Measurements from ENCODE around the gene SOX5. TPM values are rescaled to one million over a fixed set of nuclear protein-coding genes. Genes with fewer than 3 reads are reported as not detected.

Gene SOX5
- total and polyA plus RNA-seq, 9 of the 15 experiments (the other 6 are each of a cell fraction or from before 2014, with no cell fraction given) = 8.3 to 16.5 (median 11.9) TPM

GRCh38 chr12:23830210-23830609, 119.3 kb downstream of the SOX5 start:
- FAIRE-seq (no peak), ATAC-seq (peak; percentile 64; the same call in 2 of the 3 replicates), DNase-seq (ENCODE audit: extremely low read depth in 1 of 4, low spot score in 3 of 4) (no peak)
- WGBS (ENCODE audit: insufficient coverage, low coverage, missing lambda C conversion rate) = 23% methylated on average over 2 of the region's 2 CpGs
- H3K9me1 ChIP-seq (ENCODE audit: control insufficient read depth, insufficient read depth, low read length) = no peaks in the 10 kb centered on the region
- BruUV-seq (replicated peaks) = no TSS peak
- H3K4me3 ChIP-seq = no peak overlapping the region
- H2AFZ ChIP-seq (ENCODE audit: low read depth, low read length) = peak overlapping the region; percentile 81
- no peak overlapping the region for H3K9ac ChIP-seq (ENCODE audit: insufficient read depth in 1 of 2, low read depth in 2 of 2, low read length in 2 of 2)
- TF ChIP-seq ATF7 (IDR thresholded peaks at IDR 0.05) = no peak
- no peak for TF ChIP-seq SMARCA5 (IDR thresholded peaks at IDR 0.05)
- no peak for TF ChIP-seq ZNF277 (CRISPR knock-in tag; IDR thresholded peaks at IDR 0.05; ENCODE audit: borderline replicate concordance)
- TF ChIP-seq ATF6 (CRISPR knock-in tag; IDR thresholded peaks at IDR 0.05) = no peak
- TF ChIP-seq ZNF449 (CRISPR knock-in tag; IDR thresholded peaks at IDR 0.05) = no peak
- H3K27ac ChIP-seq (ENCODE audit: extremely low read depth, low read depth, low read length) = no peak overlapping the region
- H3K4me1 ChIP-seq (replicated peaks in 1 of 2; ENCODE audit: control insufficient read depth in 2 of 2, insufficient read depth in 2 of 2, low read length in 2 of 2) = no peaks in the 10 kb centered on the region
- no peaks in the 10 kb centered on the region for H3K9me3 ChIP-seq (replicated peaks; ENCODE audit: control insufficient read depth, insufficient read depth, low read depth, low read length)
- H4K20me1 ChIP-seq (replicated peaks; ENCODE audit: control insufficient read depth, insufficient read depth, low read length) = no peaks in the 10 kb centered on the region
- intact Hi-C loops (cut with micrococcal nuclease) = no loop called here
- no peaks in the 10 kb centered on the region for H3K27me3 ChIP-seq (ENCODE audit: control insufficient read depth in 2 of 2, insufficient read depth in 2 of 2, low read length in 2 of 2)
- no peaks in the 10 kb centered on the region for H3K79me2 ChIP-seq (ENCODE audit: control insufficient read depth, insufficient read depth, low read length)
- no peak overlapping the region for H3K4me2 ChIP-seq (ENCODE audit: insufficient read depth, low read length)
- no peaks in the 10 kb centered on the region for H3K36me3 ChIP-seq (ENCODE audit: control insufficient read depth, insufficient read depth, low read length)
- POLR2A ChIA-PET = no interaction called here
- in situ Hi-C loops (cut with MboI) = no loop called here
- CTCF ChIA-PET (ENCODE audit: low intra/inter-chr PET ratio) = no interaction called here
